Neuronal stem cell (in vitro differentiated cells): ENCODE data around the gene GSTA1.
"Not testable (repeated sequence)": the region's sequence is repeated elsewhere in the genome, so short reads cannot be mapped to it uniquely, and the experiment has no call there.

Source experiments
- DNase-seq: peaks from one replicate; pipeline ENCODE4 v3.0.0-alpha.2; 2013; ENCODE audit warnings: low spot score
- H2AFZ ChIP-seq: one replicate; pipeline ENCODE4 v1.6.1; 2013; ENCODE audit warnings: mild to moderate bottlenecking, low read length, inconsistent platforms
- H2AK5ac ChIP-seq: 2 replicates; pipeline ENCODE4 v1.6.1; 2013; ENCODE audit warnings: low read depth, mild to moderate bottlenecking, inconsistent platforms, low read length, moderate library complexity, mixed read lengths
- H2BK120ac ChIP-seq: 2 replicates; pipeline ENCODE4 v1.6.1; 2013; ENCODE audit warnings: low read depth, mild to moderate bottlenecking, inconsistent platforms, low read length, moderate library complexity, mixed read lengths
- H2BK12ac ChIP-seq: one replicate; pipeline ENCODE4 v1.6.1; 2013; ENCODE audit warnings: low read length, inconsistent platforms
- H2BK15ac ChIP-seq: 2 replicates; pipeline ENCODE4 v1.6.1; 2013; ENCODE audit warnings: mild to moderate bottlenecking, low read length, inconsistent platforms, mixed read lengths
- H2BK5ac ChIP-seq: one replicate; pipeline ENCODE4 v1.6.1; 2013; ENCODE audit warnings: inconsistent platforms, mild to moderate bottlenecking, low read length, moderate library complexity
- H3K14ac ChIP-seq: one replicate; pipeline ENCODE4 v1.6.1; 2013; ENCODE audit warnings: low read length, inconsistent platforms
- H3K18ac ChIP-seq: 2 replicates; pipeline ENCODE4 v1.6.1; 2013; ENCODE audit warnings: low read length, inconsistent platforms
- H3K23ac ChIP-seq: 2 replicates; pipeline ENCODE4 v1.6.1; 2013; ENCODE audit warnings: low read depth, mild to moderate bottlenecking, mixed read lengths, low read length, inconsistent platforms; ENCODE audit not compliant: poor library complexity
- H3K27ac ChIP-seq: replicated peaks from 3 replicates; pipeline ENCODE4 v1.5.1; 2013; ENCODE audit warnings: low read length, inconsistent platforms
- H3K27me3 ChIP-seq, 3 experiments: 2 replicates each; pipeline ENCODE4 v1.6.1; 2013; ENCODE audit warnings: low read length in 3 of 3, mild to moderate bottlenecking in 2 of 3, inconsistent platforms in 1 of 3, low read depth in 1 of 3, mixed read lengths in 1 of 3, moderate library complexity in 1 of 3; ENCODE audit not compliant: control insufficient read depth in 3 of 3, insufficient read depth in 3 of 3
- H3K36me3 ChIP-seq, 2 donors: replicated peaks in 1 of 2; 2 replicates each; pipeline ENCODE4 v1.6.1; 2013; ENCODE audit warnings: low read length in 2 of 2; ENCODE audit not compliant: control insufficient read depth in 2 of 2, insufficient read depth in 2 of 2
- H3K4ac ChIP-seq: 2 replicates; pipeline ENCODE4 v1.6.1; 2013; ENCODE audit warnings: inconsistent platforms, mild to moderate bottlenecking, low read length, moderate library complexity
- H3K4me1 ChIP-seq, 2 donors: 1 replicate in 1 of 2; 2 replicates in 1 of 2; pipeline ENCODE4 v1.6.1; 2013; ENCODE audit warnings: low read length in 2 of 2, low read depth in 1 of 2; ENCODE audit not compliant: control insufficient read depth in 2 of 2, insufficient read depth in 1 of 2
- H3K4me2 ChIP-seq: one replicate; pipeline ENCODE4 v1.6.1; 2013; ENCODE audit warnings: mild to moderate bottlenecking, low read length, inconsistent platforms; ENCODE audit not compliant: insufficient read depth, poor library complexity, severe bottlenecking
- H3K4me3 ChIP-seq, 2 donors: 2 replicates each; pipeline ENCODE4 v1.5.1; 2013; ENCODE audit warnings: low read length in 2 of 2, mild to moderate bottlenecking in 2 of 2, inconsistent platforms in 1 of 2, moderate library complexity in 1 of 2
- H3K79me1 ChIP-seq: one replicate; pipeline ENCODE4 v1.6.1; 2013; ENCODE audit warnings: low read depth, mild to moderate bottlenecking, inconsistent platforms, low read length, moderate library complexity
- H3K9ac ChIP-seq: one replicate; pipeline ENCODE4 v1.6.1; 2013; ENCODE audit warnings: mild to moderate bottlenecking, low read depth, low read length, inconsistent platforms; ENCODE audit not compliant: poor library complexity
- H3K9me3 ChIP-seq, 2 donors: replicated peaks in 1 of 2; 2 replicates each; pipeline versions ENCODE3 to v1.6.1; 2013; ENCODE audit warnings: low read length in 2 of 2, mild to moderate bottlenecking in 2 of 2, inconsistent platforms in 1 of 2, low read depth in 1 of 2, mixed read lengths in 1 of 2, moderate library complexity in 1 of 2; ENCODE audit not compliant: control insufficient read depth in 2 of 2, insufficient read depth in 1 of 2
- H4K8ac ChIP-seq: one replicate; pipeline ENCODE4 v1.6.1; 2013; ENCODE audit warnings: low read depth, mild to moderate bottlenecking, inconsistent platforms, low read length, moderate library complexity
- H4K91ac ChIP-seq: one replicate; pipeline ENCODE4 v1.6.1; 2013; ENCODE audit warnings: low read length, low read depth, mild to moderate bottlenecking, inconsistent platforms; ENCODE audit not compliant: poor library complexity
- WGBS, 2 donors: extraction: QIAGEN DNeasy Blood & Tissue Kit; methylation state at CpG; one replicate each; pipeline ENCODE4 v1.1.7; 2013; ENCODE audit warnings: missing lambda C conversion rate in 2 of 2, mixed read lengths in 1 of 2; ENCODE audit not compliant: insufficient read length in 2 of 2, insufficient replicate concordance in 1 of 2; ENCODE audit errors: extremely low coverage in 2 of 2; 5-methylcytosine and 5-hydroxymethylcytosine counted together

Gene GSTA1

DNA sequence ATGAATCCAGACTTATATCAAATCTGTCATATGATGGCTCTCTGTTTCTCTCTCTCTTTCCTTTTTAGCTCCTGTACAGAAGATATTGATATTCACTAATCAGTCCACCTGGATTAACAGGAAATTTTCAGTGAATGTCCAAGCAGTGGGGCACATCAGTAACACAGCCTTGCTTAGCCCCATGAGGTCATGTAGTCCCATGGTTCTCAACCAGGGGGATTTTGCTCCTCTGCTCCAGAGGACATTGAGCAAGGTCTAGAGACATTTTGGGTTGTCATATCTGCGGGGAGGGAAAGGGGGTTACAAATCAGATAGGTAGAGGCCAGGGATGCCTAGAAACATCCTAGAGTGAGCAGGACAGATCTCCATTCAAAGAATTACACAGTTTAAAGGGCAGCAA lies 810 bp downstream of the GSTA1 start:
- WGBS, 2 donors: no CpG with 5 or more reads among the region's 1 CpG
- no peak overlapping the region for H3K4me2 ChIP-seq
- no peak overlapping the region for H2BK12ac ChIP-seq
- no peak overlapping the region for H3K27ac ChIP-seq
- no peak overlapping the region for H4K91ac ChIP-seq
- H3K4ac ChIP-seq: no peak overlapping the region
- H3K79me1 ChIP-seq: no peaks in the 10 kb centered on the region
- no peak for DNase-seq
- no peak overlapping the region for H2BK5ac ChIP-seq
- no peaks in the 10 kb centered on the region for H3K36me3 ChIP-seq
- H3K27me3 ChIP-seq: no peaks in the 10 kb centered on the region
- no peak overlapping the region for H3K9ac ChIP-seq
- no peak overlapping the region for H3K14ac ChIP-seq
- H2AK5ac ChIP-seq: no peak overlapping the region
- no peak overlapping the region for H3K4me3 ChIP-seq
- no peaks in the 10 kb centered on the region for H3K4me1 ChIP-seq
- no peak overlapping the region for H2AFZ ChIP-seq
- no peak overlapping the region for H4K8ac ChIP-seq
- H3K23ac ChIP-seq: no peak overlapping the region
- H3K9me3 ChIP-seq: no peaks in the 10 kb centered on the region
- H2BK120ac ChIP-seq: no peak overlapping the region
- H2BK15ac ChIP-seq: no peak overlapping the region
- H3K18ac ChIP-seq: no peak overlapping the region

DNA sequence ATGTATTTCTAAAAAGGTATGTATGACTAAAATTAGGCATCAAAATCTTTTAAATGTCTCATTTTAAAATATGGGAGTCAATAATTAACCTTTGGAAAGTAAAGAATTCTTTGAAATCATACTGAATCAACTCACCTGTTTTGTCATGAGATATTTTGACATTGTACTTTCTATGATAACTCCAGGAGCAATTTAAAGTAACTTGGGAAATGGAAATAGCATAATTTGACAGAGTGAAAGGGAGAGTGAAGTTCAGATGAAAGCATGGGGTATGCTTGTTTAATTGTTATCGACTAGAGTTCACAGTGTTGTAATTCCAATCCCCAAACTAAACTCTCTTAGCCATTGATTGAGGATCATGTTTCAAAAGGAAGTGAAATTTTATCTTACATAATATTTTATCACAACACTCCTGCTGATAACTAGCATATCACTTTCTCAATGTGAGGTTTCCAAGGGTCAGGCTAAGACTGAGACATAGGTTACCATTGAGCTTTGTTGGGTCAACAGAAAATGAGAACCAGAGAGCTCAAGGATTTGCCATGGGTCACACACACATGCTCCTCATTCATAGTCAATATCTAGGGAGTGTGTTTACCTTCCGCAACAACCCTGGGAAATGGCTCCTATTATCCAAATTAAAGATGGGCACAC lies 2.3 kb downstream of the GSTA1 start:
- no peak overlapping the region for H2BK120ac ChIP-seq
- no peak overlapping the region for H3K9ac ChIP-seq
- no peak overlapping the region for H3K4me2 ChIP-seq
- H4K91ac ChIP-seq: no peak overlapping the region
- no peaks in the 10 kb centered on the region for H3K27me3 ChIP-seq
- no peaks in the 10 kb centered on the region for H3K36me3 ChIP-seq
- H3K4me1 ChIP-seq: no peaks in the 10 kb centered on the region
- H3K4me3 ChIP-seq: no peak overlapping the region
- H3K27ac ChIP-seq: no peak overlapping the region
- H3K14ac ChIP-seq: no peak overlapping the region
- no peak overlapping the region for H3K23ac ChIP-seq
- H3K18ac ChIP-seq: no peak overlapping the region
- no peaks in the 10 kb centered on the region for H3K9me3 ChIP-seq
- no peak overlapping the region for H2AFZ ChIP-seq
- H2BK15ac ChIP-seq: no peak overlapping the region
- DNase-seq: no peak
- H3K4ac ChIP-seq: no peak overlapping the region
- no CpG with 5 or more reads among the region's 2 CpGs for WGBS, 2 donors
- no peak overlapping the region for H2BK12ac ChIP-seq
- no peaks in the 10 kb centered on the region for H3K79me1 ChIP-seq
- no peak overlapping the region for H2AK5ac ChIP-seq
- no peak overlapping the region for H4K8ac ChIP-seq
- no peak overlapping the region for H2BK5ac ChIP-seq

DNA sequence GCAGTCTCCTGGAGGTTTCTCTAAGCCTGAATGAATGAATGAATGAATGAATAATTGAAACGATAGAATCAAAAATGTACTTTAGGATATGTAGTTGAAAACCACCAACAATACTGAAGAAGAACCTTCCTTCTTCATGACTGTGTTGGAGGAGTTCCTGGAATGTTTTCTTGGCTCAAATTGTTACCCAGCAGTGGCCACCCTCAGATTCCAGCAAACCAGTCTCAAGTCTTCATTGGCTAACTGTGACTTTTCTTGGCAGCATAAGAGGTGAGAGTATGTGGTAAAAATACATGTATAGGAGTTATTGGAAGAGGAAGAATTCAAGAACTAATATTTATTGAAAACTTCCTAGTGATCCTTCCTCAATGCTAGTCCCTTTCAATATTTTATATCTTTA lies 4.3 kb downstream of the GSTA1 start:
- not testable (repeated sequence) for H4K91ac ChIP-seq, H3K4ac ChIP-seq, H3K23ac ChIP-seq, DNase-seq, H2BK5ac ChIP-seq, H2BK15ac ChIP-seq, H2BK12ac ChIP-seq, H3K79me1 ChIP-seq, H2BK120ac ChIP-seq, H2AFZ ChIP-seq, H4K8ac ChIP-seq, H3K27me3 ChIP-seq, H3K27ac ChIP-seq, H2AK5ac ChIP-seq, H3K36me3 ChIP-seq, H3K4me3 ChIP-seq, H3K4me1 ChIP-seq, H3K9ac ChIP-seq, H3K9me3 ChIP-seq, H3K14ac ChIP-seq, H3K4me2 ChIP-seq, H3K18ac ChIP-seq
- WGBS, 2 donors: no CpG with 5 or more reads among the region's 1 CpG

DNA sequence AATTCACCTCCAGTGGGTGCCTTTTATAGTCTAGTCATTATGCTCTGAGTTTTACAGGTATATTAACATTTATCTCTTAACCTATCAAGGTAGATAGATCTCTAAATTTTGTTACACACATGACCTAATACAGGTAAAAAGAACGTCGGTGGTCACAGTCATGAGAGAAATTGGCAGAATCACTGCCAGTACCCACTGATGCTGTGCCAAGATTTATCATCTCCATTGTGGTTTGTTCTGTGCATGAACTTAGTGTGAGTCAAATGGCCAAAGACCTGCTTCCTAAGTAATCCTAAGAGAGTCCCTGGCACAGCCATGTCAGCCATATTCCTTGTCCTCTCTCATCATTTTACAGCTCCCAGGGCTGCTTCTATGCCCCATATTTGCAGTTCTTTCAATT lies 9.2 kb downstream of the GSTA1 start:
- not testable (repeated sequence) for H2BK15ac ChIP-seq, H4K91ac ChIP-seq, H2AFZ ChIP-seq, H3K23ac ChIP-seq, H3K27me3 ChIP-seq, H3K9ac ChIP-seq, H3K4me1 ChIP-seq, H3K4me2 ChIP-seq, H3K9me3 ChIP-seq, H3K36me3 ChIP-seq, H2AK5ac ChIP-seq, DNase-seq, H2BK12ac ChIP-seq, H3K14ac ChIP-seq, H2BK120ac ChIP-seq, H3K4ac ChIP-seq, H2BK5ac ChIP-seq, H3K4me3 ChIP-seq, H3K27ac ChIP-seq, H3K79me1 ChIP-seq, H4K8ac ChIP-seq, H3K18ac ChIP-seq
- no CpG with 5 or more reads among the region's 2 CpGs for WGBS, 2 donors
